ENCODE results near the gene SELENOI. TPM values are rescaled to one million over a fixed set of nuclear protein-coding genes. Genes with fewer than 3 reads are reported as not detected.

Gene SELENOI
- total RNA-seq, 1 experiment from 2014 or later = 15.2 TPM

DNA sequence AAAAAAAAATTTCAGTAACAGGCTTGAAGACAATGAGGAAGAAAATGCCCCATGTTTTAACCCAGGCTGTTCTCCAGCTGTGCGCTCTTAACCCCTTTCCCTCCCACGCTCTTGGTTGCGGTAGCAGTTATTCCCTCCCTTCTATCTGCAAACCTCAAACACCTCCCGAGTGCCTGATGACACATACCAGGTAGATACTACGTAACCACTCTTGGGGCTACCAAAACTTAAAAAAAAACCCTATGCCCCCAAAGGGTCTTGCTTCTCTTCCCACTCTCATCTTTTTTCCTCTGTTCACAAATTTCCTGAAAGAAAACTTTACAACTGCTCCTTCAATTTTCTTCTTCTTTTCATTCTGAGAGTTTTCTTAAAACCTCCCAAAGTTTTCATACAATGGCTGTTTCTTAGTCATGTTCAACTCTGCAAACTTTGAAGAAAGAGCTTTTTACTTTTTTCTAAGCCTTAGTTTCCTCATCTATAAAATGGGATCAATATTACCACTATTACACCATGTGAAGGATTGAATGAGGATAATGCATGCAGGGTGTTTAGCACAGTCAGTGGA, 50.9 kb downstream of the SELENOI start:
- in situ Hi-C loops (cut with HindIII; ENCODE audit: low sequenced_read_pairs) = no loop called here

DNA sequence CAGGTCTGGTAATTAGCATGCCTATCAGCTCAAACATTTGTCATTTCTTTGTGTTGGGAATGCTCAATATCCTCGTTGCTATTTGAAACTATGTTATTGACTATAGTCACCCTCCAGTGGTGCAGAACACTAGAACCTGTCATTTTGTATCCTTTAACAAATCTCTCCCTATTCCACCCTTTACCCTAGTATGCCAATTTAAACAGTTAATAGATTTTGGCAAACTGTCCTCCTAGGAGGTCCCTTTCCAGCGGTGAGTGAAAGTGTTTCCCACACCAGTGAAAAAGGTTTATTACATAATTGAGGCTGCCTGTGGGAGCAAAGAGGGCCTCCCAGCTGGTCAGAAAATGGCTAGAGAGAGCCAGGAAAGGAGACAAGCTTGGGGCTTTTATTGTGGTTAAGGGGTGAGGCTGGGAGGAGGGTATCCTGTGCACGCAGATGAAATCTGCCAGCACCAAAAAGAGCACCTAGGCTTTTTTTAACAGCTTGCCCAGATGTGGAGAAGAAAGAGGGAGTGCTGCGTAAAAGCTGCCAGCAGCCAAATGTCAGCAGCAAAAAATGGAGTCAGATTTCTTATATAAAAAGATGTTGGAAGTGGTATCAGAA, 53.9 kb downstream of the SELENOI start:
- in situ Hi-C loops (cut with HindIII; ENCODE audit: low sequenced_read_pairs) = no loop called here
- no peak for DNase-seq (ENCODE audit: low spot score)

More for the DNA sequence above, 50.9 kb downstream of the SELENOI start:
- DNase-seq (ENCODE audit: low spot score) = no peak

- in situ Hi-C loops (cut with HindIII; ENCODE audit: low sequenced_read_pairs) = no loop called here
These were observed 54.8 kb downstream of the SELENOI start for GRCh38 chr2:26400723-26401122.

DNA sequence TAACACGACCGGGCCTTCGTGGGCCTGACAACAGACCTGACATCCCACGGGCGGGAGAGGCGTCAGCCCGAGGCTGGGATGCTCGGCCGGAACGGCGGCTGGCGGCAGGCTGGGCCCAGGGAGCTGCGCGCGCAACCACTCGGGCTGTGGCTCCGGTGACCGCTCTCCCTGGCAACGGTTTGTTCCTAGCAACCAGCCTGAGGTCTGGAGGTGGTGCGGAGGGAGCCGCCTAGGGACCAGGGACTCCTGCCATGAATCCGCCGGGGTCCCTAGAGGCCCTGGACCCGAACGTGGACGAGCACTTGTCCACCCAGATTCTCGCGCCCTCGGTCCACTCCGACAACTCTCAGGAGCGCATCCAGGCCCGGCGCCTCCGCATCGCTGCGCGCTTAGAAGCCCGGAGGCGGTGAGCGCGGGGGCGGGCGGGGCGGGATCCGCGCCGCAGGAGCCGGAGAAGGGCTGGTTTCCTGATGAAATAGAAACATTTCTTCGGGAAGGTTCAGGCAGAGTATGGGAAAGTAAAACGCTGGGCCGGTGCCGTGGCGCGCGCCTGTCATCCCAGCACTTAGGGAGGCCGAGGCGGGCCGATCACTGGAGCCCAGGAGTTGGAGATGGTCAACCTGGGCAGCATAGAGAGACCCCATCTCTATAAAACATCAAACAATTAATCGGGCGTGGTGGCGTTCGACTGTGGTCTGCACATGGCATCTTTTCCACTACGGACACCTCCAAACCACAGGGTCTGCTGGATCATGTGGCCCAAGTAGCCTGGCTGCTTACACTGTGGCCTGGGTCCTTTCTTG, 56.0 kb downstream of the SELENOI start, which contains the start of gene DRC1:
DRC1 (plus strand) TSS at position 182 of the 803 bp plus-strand sequence; CDS start at position 252, 70 bp downstream.
- in situ Hi-C loops (cut with HindIII; ENCODE audit: low sequenced_read_pairs) = no loop called here
- DNase-seq (ENCODE audit: low spot score) = peak; percentile 76

More at GRCh38 chr2:26400723-26401122, 54.8 kb downstream of the SELENOI start:
- no peak for DNase-seq (ENCODE audit: low spot score)

DNA sequence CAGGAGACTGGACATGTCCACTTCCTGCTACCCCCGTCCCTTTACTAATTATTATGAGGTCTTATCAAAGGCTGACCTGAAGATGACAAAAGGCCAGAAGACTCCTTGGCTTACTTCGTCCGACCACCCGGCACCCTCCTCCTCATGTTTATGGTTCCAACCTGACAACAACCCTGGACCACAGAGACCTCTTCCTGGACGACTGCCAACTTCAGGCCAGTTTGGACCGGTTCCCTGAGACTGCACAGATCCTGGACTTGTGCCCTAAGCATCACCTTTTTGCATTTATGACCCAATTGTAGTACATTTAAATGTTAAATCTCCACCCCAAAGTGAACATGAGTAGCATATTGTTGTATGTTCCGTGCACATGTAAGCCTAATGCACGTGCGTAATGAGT, 61.6 kb downstream of the SELENOI start:
- in situ Hi-C loops (cut with HindIII; ENCODE audit: low sequenced_read_pairs) = no loop called here

GRCh38 chr2:26409785-26410184, 63.8 kb downstream of the SELENOI start:
- in situ Hi-C loops (cut with HindIII; ENCODE audit: low sequenced_read_pairs) = no loop called here

More for the DNA sequence above, 61.6 kb downstream of the SELENOI start:
- no peak for DNase-seq (ENCODE audit: low spot score)

DNA sequence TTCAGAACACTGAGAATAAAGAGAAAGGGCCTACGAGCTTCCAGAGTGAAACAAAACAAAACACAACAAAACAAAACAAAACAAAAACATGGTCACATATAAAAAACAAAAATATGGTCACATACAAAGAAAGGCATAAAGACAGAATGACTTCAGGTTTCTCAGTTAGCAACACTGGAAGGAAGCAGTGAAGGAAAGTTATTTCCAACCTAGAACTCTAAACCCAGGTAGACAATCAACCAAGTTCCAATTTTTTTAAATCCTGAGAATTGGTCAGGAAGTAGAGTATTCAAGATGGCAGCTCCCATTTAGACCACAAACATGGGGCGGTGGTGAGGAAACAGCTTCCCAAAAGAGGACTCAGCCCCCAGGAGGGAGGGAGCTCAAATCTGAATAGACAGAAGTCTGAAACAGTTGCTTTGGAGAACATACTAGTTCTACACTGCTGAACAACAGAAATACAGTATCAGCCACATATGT, 64.9 kb downstream of the SELENOI start:
- in situ Hi-C loops (cut with HindIII; ENCODE audit: low sequenced_read_pairs) = no loop called here
- no peak for DNase-seq (ENCODE audit: low spot score)

More at GRCh38 chr2:26409785-26410184, 63.8 kb downstream of the SELENOI start:
- no peak for DNase-seq (ENCODE audit: low spot score)

DNA sequence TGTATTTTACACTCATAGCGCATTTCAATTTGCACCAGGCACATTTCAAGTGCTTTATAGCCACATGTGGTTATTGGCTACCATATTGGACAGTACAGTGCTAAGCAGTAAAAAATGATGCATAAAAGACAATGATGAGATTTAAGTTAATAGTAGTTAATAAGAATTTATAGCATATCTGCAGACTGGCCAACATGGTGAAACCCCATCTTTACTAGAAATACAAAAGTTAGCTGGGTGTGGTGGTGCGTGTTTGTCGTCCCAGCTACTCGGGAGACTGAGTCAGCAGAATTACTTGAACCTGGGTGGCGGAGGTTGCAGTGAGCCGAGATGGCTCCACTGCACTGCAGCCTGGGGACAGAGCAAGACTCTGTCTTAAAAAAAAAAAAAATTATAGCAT, 65.5 kb downstream of the SELENOI start:
- in situ Hi-C loops (cut with HindIII; ENCODE audit: low sequenced_read_pairs) = no loop called here
- DNase-seq (ENCODE audit: low spot score) = no peak

DNA sequence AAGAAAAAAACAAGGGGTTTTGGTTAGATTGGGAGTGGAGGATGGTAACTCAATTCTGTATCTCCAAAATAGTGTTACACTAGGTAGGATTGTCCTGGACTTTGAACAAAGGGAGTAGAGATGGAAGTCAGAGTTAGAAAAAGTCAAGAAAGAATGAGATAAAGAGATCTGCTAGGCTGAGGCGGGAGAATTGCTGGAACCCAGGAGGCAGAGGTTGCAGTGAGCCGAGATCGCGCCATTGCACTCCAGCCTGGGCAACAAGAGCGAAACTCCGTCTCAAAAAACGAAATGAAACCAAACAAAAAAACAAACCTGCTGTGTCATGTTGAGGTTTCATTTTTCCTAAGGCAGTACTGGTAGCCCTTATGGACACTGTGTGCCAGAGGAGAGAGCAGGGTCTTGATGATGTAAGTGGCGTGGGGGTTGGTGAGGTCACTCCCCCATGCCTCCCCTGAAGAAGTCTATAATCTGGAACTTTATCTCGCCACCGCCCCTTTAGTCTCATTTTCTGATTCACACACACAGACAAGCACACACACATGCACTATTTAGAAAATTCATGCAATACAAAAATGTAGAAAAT, 66.2 kb downstream of the SELENOI start:
- in situ Hi-C loops (cut with HindIII; ENCODE audit: low sequenced_read_pairs) = no loop called here
- no peak for DNase-seq (ENCODE audit: low spot score)

DNA sequence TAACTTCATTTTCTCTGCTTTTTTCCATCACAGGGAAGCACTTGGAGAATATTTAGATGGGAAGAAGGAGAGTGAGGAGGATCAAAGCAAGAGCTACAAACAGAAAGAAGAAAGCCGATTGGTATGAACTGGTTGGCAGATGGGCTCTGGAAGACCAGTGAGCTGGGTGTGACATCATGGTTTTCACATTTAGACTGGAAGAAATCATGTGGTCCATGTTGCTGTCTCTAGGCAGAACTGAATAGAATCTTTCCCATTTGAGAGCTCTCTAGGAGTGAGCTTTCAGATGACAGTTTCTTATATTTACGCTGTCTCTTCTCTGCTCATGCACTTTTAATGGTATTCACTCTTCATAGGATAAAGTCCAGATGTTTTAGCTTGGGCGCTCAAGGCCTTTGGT, 68.4 kb downstream of the SELENOI start:
- no peak for DNase-seq (ENCODE audit: low spot score)
- in situ Hi-C loops (cut with HindIII; ENCODE audit: low sequenced_read_pairs) = no loop called here

DNA sequence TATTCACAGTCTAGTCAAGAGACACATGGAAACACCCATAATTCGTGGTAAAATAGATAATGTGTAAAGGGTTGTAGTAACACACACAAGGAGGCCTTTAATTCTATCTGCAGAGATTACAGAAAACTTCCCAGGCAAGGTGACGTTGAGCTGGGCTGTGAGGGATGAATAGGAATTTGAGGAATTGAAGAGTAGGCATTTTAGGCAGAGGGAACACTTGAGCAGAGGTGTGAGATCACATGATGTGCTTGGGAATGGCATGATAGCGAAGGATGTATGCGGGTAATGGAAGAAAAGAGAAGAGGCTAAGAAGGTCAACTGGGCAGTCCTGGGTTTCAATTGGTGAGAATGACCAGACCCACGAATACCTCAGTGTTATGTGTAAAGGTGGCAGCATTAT, 76.0 kb downstream of the SELENOI start:
- DNase-seq (ENCODE audit: low spot score) = no peak
- in situ Hi-C loops (cut with HindIII; ENCODE audit: low sequenced_read_pairs) = no loop called here

DNA sequence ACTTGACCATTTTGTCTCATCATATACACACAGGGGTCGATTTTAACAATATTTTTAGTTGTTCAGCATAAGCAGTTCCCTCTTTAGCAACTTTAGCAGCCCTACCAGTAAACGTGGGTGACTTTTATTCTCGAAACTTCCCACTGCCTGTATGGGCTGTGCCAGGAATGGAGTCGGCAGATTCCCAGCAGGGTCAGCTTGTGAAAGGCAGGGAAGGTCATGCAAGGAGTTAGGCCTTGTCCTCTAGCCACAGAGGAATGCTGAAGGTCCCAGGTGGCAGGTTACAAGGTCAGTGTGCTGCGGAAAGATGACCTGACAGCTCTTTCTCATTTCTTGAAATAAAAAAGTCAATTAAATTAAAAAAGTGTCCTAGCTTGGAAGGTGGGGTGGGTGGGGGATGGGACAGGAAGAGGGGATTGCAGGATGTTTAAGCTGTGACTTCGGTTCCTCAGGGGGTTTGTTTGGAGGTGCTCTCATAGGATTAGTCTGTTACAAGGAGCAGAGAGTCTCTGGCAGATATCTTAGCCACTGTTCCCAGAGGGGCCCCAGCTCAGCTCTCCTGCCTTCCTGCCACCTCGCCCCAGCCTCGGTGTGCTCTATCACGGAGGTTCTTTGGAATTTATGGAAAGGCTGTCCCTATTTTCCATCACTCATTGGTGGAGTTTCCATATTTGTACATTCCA, 77.1 kb downstream of the SELENOI start:
- DNase-seq (ENCODE audit: low spot score) = no peak

GRCh38 chr2:26423750-26424149, 77.8 kb downstream of the SELENOI start:
- DNase-seq (ENCODE audit: low spot score) = no peak
- in situ Hi-C loops (cut with HindIII; ENCODE audit: low sequenced_read_pairs) = no loop called here

More for the DNA sequence above, 77.1 kb downstream of the SELENOI start:
- in situ Hi-C loops (cut with HindIII; ENCODE audit: low sequenced_read_pairs) = no loop called here

DNA sequence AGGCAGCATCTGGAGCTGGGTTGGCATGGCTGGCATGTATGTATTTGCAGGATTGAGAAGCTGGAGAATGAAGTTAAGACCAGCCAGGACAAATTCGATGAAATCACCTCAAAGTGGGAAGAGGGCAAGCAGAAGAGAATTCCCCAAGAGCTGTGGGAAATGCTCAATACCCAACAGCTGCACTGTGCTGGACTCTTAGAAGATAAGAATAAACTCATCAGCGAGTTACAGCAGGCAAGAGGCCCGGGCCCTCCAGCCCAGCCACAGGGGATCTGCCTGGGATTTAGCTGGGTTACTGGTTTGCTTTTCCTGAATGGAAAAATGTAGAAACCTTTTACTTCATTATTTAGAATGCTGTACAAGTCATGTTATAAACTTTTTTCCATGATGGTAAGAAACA, 78.3 kb downstream of the SELENOI start:
- DNase-seq (ENCODE audit: low spot score) = no peak
- in situ Hi-C loops (cut with HindIII; ENCODE audit: low sequenced_read_pairs) = no loop called here

- DNase-seq (ENCODE audit: low spot score) = no peak
- in situ Hi-C loops (cut with HindIII; ENCODE audit: low sequenced_read_pairs) = no loop called here
These were observed 82.9 kb downstream of the SELENOI start for GRCh38 chr2:26428846-26429245.

GRCh38 chr2:26429779-26430578, 84.0 kb downstream of the SELENOI start:
- in situ Hi-C loops (cut with HindIII; ENCODE audit: low sequenced_read_pairs) = no loop called here
- DNase-seq (ENCODE audit: low spot score) = peak; percentile 50

DNA sequence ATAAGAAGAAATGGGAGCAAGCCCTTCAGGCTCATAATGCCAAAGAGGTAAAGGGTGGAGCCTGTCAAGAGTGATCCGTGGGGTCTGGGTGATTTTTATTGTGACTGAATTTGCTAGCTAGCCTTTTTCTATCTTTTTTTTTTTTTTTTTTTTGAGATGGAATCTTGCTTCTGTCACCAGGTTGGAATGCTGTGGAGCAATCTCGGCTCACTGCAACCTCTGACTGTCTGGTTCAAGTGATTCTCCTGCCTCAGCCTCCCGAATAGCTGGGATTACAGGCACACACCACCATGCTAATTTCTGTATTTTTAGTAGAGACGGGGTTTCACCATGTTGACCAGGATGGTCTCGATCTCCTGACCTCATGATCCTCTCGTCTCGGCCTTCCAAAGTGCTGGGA, 84.9 kb downstream of the SELENOI start:
- no peak for DNase-seq (ENCODE audit: low spot score)
- in situ Hi-C loops (cut with HindIII; ENCODE audit: low sequenced_read_pairs) = no loop called here

DNA sequence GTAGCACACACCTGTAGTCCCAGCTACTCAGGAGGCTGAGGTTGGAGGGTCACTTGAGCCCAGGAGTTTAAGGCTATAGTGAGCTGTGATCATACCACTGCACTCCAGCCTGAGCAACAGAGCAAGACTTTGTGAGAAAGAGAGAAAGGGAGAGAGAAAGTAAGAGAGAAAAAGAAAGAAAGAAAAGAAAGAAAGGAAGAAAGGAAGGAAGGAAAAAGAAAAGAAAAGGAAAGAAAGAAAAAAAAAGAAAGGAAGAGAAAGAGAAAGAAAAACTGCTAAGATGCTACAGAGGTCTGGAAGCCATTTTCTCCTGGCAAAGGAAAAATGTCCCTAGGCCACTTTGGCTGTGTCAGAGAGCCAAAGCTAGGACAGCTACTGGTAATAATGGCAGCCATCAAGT, 86.4 kb downstream of the SELENOI start:
- in situ Hi-C loops (cut with HindIII; ENCODE audit: low sequenced_read_pairs) = no loop called here
- DNase-seq (ENCODE audit: low spot score) = no peak
